Measurements from ENCODE around the gene IP6K3. TPM values are rescaled to one million over a fixed set of nuclear protein-coding genes. Genes with fewer than 3 reads are reported as not detected.

Gene IP6K3
- total RNA-seq, 1 experiment from 2014 or later: not detected

- DNase-seq (ENCODE audit: extremely low read depth, low read depth): no peak
Measured at GRCh38 chr6:33725891-33726673, 20.6 kb downstream of the IP6K3 start.

GRCh38 chr6:33725222-33725621, 21.5 kb downstream of the IP6K3 start:
- no peak for DNase-seq (ENCODE audit: extremely low read depth, low read depth)

- no peak for DNase-seq (ENCODE audit: extremely low read depth, low read depth)
Measured at GRCh38 chr6:33724102-33725023, 22.3 kb downstream of the IP6K3 start.

DNA sequence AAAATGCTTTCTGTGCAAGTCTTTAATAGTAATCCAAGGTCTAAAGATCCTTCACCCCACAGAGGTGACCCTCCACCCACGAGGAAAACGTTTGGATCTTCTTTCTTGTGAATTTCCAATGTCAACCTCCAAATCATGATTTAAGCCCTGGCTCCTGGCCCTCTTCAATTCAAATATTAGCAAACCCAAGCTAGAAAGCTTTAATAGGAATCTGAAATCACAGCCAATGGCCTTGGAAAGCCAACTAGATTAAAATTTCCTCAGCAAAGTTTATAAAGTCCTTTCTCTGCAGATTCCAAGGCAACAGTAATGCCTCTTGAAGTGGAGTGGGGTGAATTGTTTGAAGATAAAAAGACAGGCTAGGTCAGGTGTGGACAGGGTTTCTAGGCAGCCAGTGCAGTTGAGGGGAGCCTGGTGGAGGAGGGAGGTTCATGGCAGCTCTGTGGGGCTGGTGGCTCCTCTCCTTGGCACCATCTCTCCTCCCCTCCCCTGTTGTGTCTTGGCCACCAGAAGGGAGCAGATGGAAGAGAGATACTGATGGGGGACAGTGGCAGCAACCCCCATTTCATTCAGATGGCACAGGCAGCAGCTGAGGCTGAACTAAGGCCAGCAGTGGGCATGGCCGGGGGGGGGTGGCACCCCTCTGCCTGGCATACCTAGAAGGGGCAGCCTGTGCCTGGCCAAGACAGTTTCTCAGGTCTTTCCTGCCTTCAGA, 23.2 kb downstream of the IP6K3 start:
- no peak for DNase-seq (ENCODE audit: extremely low read depth, low read depth)

- no peak for DNase-seq (ENCODE audit: extremely low read depth, low read depth)
Measured at GRCh38 chr6:33722103-33722623, 24.5 kb downstream of the IP6K3 start.

- DNase-seq (ENCODE audit: extremely low read depth, low read depth): no peak
Measured at GRCh38 chr6:33721508-33721907, 25.2 kb downstream of the IP6K3 start.

DNA sequence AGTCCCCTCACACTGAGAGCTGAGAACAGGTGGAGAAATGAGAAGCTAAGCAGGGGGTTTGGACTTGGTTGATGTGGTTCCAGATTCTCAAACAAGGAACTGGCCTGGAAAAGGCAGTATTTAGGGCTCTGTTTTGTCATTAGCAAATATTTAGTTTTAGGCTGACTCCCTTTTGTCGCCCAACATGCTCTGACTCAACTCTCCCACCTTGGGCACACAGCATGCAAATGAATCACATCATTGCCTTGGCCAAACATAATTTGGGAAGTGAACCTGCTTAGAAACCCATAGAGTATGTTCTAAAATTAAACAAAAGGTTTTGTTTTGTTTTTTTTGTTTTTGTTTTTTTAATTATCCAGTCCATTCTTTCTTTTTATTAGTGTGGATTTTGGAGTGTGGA, 25.7 kb downstream of the IP6K3 start:
- DNase-seq (ENCODE audit: extremely low read depth, low read depth): no peak

- no peak for DNase-seq (ENCODE audit: extremely low read depth, low read depth)
Measured at GRCh38 chr6:33719326-33719987, 27.2 kb downstream of the IP6K3 start.

DNA sequence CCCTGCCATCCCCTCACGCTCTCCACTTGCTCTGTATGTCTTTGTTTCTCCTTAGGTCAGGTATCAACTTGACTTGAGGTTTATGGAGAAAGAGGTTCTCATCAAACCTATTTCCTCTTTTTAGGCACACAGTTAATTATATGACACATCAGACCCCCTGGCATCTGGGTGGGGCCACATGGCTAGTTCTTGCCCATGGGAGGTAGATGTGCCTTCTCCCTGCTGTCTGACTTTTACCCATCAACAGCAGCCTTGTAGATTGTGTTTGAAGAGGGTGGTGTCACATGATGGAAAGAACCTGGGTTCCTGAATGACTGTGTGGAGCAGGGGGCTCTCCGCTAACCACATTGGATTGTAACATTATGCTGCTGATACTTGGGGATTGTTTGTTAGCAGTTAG, 28.0 kb downstream of the IP6K3 start:
- no peak for DNase-seq (ENCODE audit: extremely low read depth, low read depth)

GRCh38 chr6:33717934-33718455, 28.7 kb downstream of the IP6K3 start:
- DNase-seq (ENCODE audit: extremely low read depth, low read depth): no peak

- DNase-seq (ENCODE audit: extremely low read depth, low read depth): no peak
Measured at GRCh38 chr6:33716890-33717632, 29.6 kb downstream of the IP6K3 start.

DNA sequence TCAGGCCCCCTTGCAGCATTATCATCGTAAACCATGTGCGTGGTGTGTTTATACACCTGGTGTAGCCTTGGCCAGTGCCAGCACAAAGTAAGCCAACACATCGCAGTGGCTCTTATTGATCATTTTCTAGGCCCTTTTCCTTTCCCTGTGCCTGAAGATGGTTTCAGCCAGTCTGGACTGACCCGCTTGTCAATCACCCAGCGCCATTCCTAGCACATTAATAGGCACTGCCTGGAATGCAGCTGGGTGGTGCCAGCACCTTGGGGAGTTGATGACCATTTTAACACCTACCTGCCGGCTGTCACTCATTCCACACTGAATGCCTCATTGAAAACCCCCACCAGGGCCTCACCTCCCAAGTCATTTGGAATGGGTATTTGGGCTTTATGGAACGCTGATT, 30.3 kb downstream of the IP6K3 start:
- DNase-seq (ENCODE audit: extremely low read depth, low read depth): no peak

DNA sequence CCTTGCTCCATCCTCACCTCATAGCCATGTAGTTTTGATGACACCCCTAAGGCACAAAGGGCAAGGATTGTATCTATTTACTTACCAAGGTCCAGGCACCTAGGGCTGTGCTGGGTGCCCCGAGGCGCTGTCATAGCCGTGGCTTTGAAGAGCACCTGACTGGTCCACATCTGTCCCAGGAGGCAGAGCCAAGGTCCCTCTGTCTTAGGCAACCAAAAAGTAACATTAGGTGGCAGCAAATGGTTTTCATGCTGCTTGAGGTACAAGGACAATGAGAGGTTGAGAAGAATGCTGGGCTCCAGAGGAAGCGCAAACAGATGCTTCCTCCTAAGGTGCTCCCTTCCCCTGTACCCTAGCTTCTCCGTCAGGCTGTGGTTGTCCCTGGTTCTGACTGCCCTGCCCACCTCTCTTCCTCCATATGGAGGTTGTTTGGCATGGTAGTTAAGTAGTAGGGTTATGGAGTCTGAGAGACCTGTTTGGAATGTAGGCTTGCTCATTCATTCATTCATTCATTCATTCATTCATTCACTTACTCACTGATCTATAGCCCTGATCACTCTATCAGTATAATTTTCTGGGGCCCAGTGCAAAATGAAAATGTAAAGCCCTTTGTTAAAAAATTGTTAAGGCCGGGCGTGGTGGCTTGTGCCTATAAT, 32.2 kb downstream of the IP6K3 start:
- DNase-seq (ENCODE audit: extremely low read depth, low read depth): no peak

DNA sequence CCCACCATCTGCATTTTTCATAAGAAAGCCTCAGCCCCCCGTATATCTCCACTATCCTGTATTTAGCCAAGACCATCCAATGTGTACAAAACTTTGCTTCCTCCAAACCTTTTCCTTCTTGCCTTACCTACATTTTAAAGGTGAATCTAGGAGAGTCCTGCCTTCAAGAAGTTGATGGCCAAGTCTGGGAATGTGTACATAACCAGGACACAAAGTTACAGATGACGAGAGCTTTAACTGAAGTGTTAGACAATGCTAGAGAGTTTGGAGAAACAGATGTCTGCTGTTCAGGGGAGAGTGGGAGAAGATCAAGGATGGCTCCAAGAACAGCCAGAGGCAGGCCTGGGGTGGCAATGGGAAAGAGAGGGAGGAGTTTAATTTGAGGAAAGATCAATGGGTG, 32.9 kb downstream of the IP6K3 start:
- no peak for DNase-seq (ENCODE audit: extremely low read depth, low read depth)

DNA sequence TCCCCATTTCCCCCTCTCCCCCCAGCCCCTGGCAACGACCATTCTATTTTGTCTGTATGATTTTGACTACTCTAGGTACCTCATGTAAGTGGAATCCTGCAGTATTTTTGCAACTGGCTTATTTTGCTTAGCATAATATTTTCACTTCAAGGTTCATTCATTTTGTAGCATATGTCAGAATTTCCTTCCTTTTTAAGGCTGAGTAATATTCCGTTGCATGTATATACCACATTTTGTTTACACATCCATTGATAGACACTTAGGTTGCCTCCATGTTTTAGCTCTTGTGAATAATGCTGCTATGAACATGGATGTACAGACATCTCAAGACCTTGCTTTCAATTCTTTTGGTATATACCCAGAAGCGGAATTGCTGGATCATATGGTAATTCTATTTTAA, 33.8 kb downstream of the IP6K3 start:
- no peak for DNase-seq (ENCODE audit: extremely low read depth, low read depth)

DNA sequence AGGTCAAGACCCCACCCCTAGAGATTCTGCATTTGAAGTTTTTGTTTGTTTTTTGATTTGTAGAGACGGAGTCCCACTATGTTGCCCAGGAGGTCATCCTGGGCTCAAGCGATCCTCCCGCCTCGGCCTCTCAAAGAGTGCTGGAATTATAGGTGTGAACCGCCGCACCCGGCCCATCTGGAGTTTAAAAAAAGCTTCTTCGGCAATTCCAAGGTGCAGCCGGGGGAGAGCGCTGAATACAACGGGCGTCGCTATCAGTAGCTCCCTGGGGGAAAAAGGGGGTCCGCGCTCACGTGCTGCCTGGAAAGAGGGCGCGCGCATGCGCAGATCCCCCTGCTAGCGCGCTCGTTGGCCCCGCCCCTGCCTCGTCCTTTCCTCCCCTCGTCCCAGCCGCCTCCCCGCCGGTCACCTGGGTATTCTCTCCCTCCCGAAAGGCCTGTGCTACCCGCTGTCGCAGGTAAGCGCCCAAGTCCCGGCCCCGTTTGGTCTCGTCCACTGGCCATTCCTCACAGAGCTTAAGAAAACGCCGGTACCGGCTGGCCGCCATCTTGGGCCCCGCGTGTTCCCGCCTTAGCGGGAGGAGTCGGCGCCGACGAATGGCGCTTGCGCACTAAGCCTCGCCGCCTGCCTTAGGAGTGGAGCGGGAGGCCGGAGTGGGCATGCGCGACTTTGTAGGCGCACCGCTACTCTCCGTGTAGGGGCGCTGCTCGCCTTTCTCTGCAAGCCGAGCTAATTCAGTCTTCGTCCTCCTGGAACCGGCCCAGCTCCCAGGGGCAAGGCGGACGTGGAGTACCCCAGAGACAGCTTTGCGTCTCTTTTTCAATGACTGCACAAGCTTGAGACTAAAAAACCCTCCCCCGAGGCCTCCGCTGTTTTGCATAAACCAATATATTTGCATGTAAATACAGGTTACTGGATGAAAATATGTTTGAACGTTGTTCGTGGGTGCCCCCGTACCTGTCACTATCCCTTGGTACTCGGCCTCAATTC, 35.3 kb downstream of the IP6K3 start, which contains the start of gene UQCC2:
UQCC2 (minus strand) TSS at position 561 of the 990 bp plus-strand sequence; CDS start at position 547, 14 bp downstream.
- peak; percentile 94 for DNase-seq (ENCODE audit: extremely low read depth, low read depth)

- no peak for DNase-seq (ENCODE audit: extremely low read depth, low read depth)
Measured at GRCh38 chr6:33710296-33711121, 36.2 kb downstream of the IP6K3 start.
